HepG2 (cell line): ENCODE data around the gene SEZ6. TPM values are rescaled to one million over a fixed set of nuclear protein-coding genes. Genes with fewer than 3 reads are reported as not detected.

Source experiments
- FOSL2 ChIP-seq: sonication (generic); formaldehyde crosslinking; IDR thresholded peaks from 2 replicates; pipeline ENCODE4 v1.4.0; 2020; ENCODE audit warnings: missing genetic modification reagents
- IKZF4 ChIP-seq: sonication (generic); formaldehyde crosslinking; IDR thresholded peaks from 2 replicates; pipeline ENCODE4 v1.5.1; 2020; ENCODE audit warnings: borderline replicate concordance, mild to moderate bottlenecking, low read depth, missing genetic modification reagents; ENCODE audit errors: not compliant biosample characterization
- IRF2 ChIP-seq: IDR thresholded peaks from 2 replicates; pipeline ENCODE4 v1.6.1; 2018; ENCODE audit warnings: missing genetic modification reagents, missing compliant biosample characterization
- NR2F6 ChIP-seq, 2 experiments: IDR thresholded peaks; 2 replicates each; pipeline ENCODE4 v1.6.1; 2016; ENCODE audit warnings: antibody characterized with exemption in 1 of 2, mild to moderate bottlenecking in 1 of 2
- SCMH1 ChIP-seq: sonication (generic); formaldehyde crosslinking; IDR thresholded peaks from 2 replicates; pipeline ENCODE4 v1.9.0; 2021; ENCODE audit warnings: missing genetic modification reagents, mild to moderate bottlenecking, borderline replicate concordance
- TP53 ChIP-seq: sonication (generic); formaldehyde crosslinking; conservative IDR thresholded peaks from 2 replicates; pipeline ENCODE4 v1.4.0; 2020; ENCODE audit warnings: missing genetic modification reagents
- XRCC5 ChIP-seq: fragments of 200-400 bp; formaldehyde crosslinking; optimal IDR thresholded peaks from 2 replicates; pipeline ENCODE3; 2017; ENCODE audit warnings: mild to moderate bottlenecking, low read length
- ZBTB20 ChIP-seq: sonication (generic); formaldehyde crosslinking; IDR thresholded peaks from 2 replicates; pipeline ENCODE4 v1.8.1; 2023; ENCODE audit warnings: missing genetic modification reagents, low read depth, mild to moderate bottlenecking, borderline replicate concordance
- ZFP82 ChIP-seq: sonication (generic); formaldehyde crosslinking; IDR thresholded peaks from 2 replicates; pipeline ENCODE4 v1.5.1; 2020; ENCODE audit warnings: mild to moderate bottlenecking, missing genetic modification reagents, borderline replicate concordance
- ZNF550 ChIP-seq: sonication (generic); formaldehyde crosslinking; IDR thresholded peaks from 2 replicates; pipeline ENCODE4 v1.4.0; 2020; ENCODE audit warnings: mild to moderate bottlenecking, missing genetic modification reagents, borderline replicate concordance
- ZNF552 ChIP-seq: sonication (generic); formaldehyde crosslinking; IDR thresholded peaks from 2 replicates; pipeline ENCODE4 v1.9.0; 2022; ENCODE audit warnings: missing genetic modification reagents, mild to moderate bottlenecking, borderline replicate concordance
- ZNF614 ChIP-seq: IDR thresholded peaks from 2 replicates; pipeline ENCODE4 v1.6.1; 2018; ENCODE audit warnings: missing biosample characterization, missing genetic modification reagents, inconsistent platforms, borderline replicate concordance
- ZNF672 ChIP-seq: sonication (generic); formaldehyde crosslinking; IDR thresholded peaks from 2 replicates; pipeline ENCODE4 v1.8.1; 2022; ENCODE audit warnings: missing genetic modification reagents
- ZNF879 ChIP-seq: sonication (generic); formaldehyde crosslinking; IDR thresholded peaks from 2 replicates; pipeline ENCODE4 v1.8.1; 2023; ENCODE audit warnings: missing genetic modification reagents
- ZSCAN20 ChIP-seq: sonication (generic); formaldehyde crosslinking; IDR thresholded peaks from 2 replicates; pipeline ENCODE4 v1.4.0; 2020; ENCODE audit warnings: missing genetic modification reagents, mild to moderate bottlenecking, borderline replicate concordance
- polyA plus RNA-seq, 8 experiments: library from polyadenylated mRNA; depleted of rRNA in 3 of 8; stranded (reverse) in 7 of 8; unstranded in 1 of 8; fragments of >200 nt; fragmentation: Illumina TruSeq in 4 of 8; extraction: Trizol in 4 of 8; gene quantifications; 2 replicates each; pipeline versions ENCODE4 v1.2.1 to v1.2.3, GENCODE V29; 2011 to 2016; ENCODE audit warnings: low read depth in 4 of 8, missing spikeins in 1 of 8, mixed read lengths in 1 of 8; ENCODE audit not compliant: insufficient read depth in 1 of 8
- total RNA-seq, 5 experiments: library from RNA; depleted of rRNA; stranded (reverse); fragments of >200 nt; fragmentation: Illumina TruSeq; extraction: Trizol; gene quantifications; 2 replicates each; pipeline ENCODE4 v1.2.3, GENCODE V29; 2016; ENCODE audit warnings: low read depth in 1 of 5
- TF ChIP-seq, protein P1 (sequence below): sonication (generic); formaldehyde crosslinking; IDR thresholded peaks from 2 replicates; pipeline ENCODE4 v1.4.0; 2020; ENCODE audit warnings: mild to moderate bottlenecking, missing genetic modification reagents
- TF ChIP-seq, protein P2 (sequence below): IDR thresholded peaks from 2 replicates; pipeline ENCODE4 v1.6.1; 2016; ENCODE audit warnings: mild to moderate bottlenecking, missing biosample characterization, missing genetic modification reagents
- TF ChIP-seq, protein P3 (sequence below): sonication (generic); formaldehyde crosslinking; conservative IDR thresholded peaks from 2 replicates; pipeline ENCODE4 v1.4.0; 2020; ENCODE audit warnings: mild to moderate bottlenecking, missing genetic modification reagents, moderate library complexity
- TF ChIP-seq, protein P4 (sequence below): sonication (generic); IDR thresholded peaks from 2 replicates; pipeline ENCODE4 v1.6.1; 2016; ENCODE audit warnings: low read depth, borderline replicate concordance
- TF ChIP-seq, protein P5 (sequence below), 2 experiments: sonication (generic) in 1 of 2; formaldehyde crosslinking in 1 of 2; IDR thresholded peaks; 2 replicates each; pipeline versions ENCODE4 v1.4.0 to v1.6.1; 2018 to 2020; ENCODE audit warnings: missing genetic modification reagents in 2 of 2, borderline replicate concordance in 1 of 2, low read depth in 1 of 2, mild to moderate bottlenecking in 1 of 2, missing biosample characterization in 1 of 2

SEZ6 gene
- total and polyA plus RNA-seq, 2 of the 13 experiments (the other 11 are each of a cell fraction or from before 2014, with no cell fraction given), result not detected

DNA sequence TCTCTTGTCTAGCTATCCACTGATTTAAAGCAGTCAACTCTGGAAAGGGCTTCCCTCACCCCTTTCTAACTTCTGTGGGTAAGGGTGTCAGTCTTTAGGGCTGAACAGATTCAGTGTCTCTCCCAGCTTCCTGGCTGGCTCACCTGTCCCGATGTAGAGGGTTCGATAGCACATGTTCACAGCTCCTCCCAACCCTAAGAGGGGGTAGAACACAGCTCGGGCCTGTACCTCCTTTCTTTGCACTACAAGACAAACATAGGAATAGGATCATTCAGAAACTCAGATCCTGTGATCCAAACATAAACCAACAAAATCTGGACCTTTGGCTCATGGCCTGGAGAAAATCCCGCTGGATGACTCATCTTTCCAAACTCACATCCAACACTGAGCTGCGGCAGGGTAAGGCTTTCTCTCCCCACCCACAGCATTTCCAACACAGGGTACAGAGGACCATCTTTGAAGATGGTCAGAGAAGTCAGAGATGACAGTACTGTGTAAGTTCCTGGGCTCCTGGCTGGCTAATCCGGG, 97.1 kb downstream of the SEZ6 start (continued):
- TF ChIP-seq ZNF879 (CRISPR knock-in tag) (no peak), ZBTB20 (CRISPR knock-in tag) (0 out of 2 replicates have a peak, but pooled peaks have one; percentile 28), ZFP82 (no peak), SCMH1 (CRISPR knock-in tag) (no peak), ZSCAN20 (CRISPR knock-in tag) (no peak), XRCC5 (peak; percentile 28), ZNF614 (CRISPR knock-in tag) (0 out of 2 replicates have a peak, but pooled peaks have one; percentile 47), NR2F6 (IDR thresholded peaks at IDR 0.05) (no peak), NR2F6 (CRISPR knock-in tag; IDR thresholded peaks at IDR 0.05) (0 out of 2 replicates have a peak, but pooled peaks have one; percentile 22), ZNF550 (CRISPR knock-in tag) (no peak), TP53 (CRISPR knock-in tag) (no peak), IRF2 (no peak), FOSL2 (CRISPR knock-in tag) (peak; percentile 97), ZNF552 (no peak), IKZF4 (CRISPR knock-in tag) (no peak), ZNF672 (CRISPR knock-in tag) (no peak)
- TF ChIP-seq, protein P1, sequence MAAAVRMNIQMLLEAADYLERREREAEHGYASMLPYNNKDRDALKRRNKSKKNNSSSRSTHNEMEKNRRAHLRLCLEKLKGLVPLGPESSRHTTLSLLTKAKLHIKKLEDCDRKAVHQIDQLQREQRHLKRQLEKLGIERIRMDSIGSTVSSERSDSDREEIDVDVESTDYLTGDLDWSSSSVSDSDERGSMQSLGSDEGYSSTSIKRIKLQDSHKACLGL (CRISPR knock-in tag), result no peak
- TF ChIP-seq, protein P2, sequence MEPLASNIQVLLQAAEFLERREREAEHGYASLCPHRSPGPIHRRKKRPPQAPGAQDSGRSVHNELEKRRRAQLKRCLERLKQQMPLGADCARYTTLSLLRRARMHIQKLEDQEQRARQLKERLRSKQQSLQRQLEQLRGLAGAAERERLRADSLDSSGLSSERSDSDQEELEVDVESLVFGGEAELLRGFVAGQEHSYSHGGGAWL (CRISPR knock-in tag), result no peak
- TF ChIP-seq, protein P3, sequence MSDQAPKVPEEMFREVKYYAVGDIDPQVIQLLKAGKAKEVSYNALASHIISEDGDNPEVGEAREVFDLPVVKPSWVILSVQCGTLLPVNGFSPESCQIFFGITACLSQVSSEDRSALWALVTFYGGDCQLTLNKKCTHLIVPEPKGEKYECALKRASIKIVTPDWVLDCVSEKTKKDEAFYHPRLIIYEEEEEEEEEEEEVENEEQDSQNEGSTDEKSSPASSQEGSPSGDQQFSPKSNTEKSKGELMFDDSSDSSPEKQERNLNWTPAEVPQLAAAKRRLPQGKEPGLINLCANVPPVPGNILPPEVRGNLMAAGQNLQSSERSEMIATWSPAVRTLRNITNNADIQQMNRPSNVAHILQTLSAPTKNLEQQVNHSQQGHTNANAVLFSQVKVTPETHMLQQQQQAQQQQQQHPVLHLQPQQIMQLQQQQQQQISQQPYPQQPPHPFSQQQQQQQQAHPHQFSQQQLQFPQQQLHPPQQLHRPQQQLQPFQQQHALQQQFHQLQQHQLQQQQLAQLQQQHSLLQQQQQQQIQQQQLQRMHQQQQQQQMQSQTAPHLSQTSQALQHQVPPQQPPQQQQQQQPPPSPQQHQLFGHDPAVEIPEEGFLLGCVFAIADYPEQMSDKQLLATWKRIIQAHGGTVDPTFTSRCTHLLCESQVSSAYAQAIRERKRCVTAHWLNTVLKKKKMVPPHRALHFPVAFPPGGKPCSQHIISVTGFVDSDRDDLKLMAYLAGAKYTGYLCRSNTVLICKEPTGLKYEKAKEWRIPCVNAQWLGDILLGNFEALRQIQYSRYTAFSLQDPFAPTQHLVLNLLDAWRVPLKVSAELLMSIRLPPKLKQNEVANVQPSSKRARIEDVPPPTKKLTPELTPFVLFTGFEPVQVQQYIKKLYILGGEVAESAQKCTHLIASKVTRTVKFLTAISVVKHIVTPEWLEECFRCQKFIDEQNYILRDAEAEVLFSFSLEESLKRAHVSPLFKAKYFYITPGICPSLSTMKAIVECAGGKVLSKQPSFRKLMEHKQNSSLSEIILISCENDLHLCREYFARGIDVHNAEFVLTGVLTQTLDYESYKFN, result peak; percentile 45
- TF ChIP-seq, protein P4, sequence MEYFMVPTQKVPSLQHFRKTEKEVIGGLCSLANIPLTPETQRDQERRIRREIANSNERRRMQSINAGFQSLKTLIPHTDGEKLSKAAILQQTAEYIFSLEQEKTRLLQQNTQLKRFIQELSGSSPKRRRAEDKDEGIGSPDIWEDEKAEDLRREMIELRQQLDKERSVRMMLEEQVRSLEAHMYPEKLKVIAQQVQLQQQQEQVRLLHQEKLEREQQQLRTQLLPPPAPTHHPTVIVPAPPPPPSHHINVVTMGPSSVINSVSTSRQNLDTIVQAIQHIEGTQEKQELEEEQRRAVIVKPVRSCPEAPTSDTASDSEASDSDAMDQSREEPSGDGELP, result no peak
- TF ChIP-seq, protein P5, sequence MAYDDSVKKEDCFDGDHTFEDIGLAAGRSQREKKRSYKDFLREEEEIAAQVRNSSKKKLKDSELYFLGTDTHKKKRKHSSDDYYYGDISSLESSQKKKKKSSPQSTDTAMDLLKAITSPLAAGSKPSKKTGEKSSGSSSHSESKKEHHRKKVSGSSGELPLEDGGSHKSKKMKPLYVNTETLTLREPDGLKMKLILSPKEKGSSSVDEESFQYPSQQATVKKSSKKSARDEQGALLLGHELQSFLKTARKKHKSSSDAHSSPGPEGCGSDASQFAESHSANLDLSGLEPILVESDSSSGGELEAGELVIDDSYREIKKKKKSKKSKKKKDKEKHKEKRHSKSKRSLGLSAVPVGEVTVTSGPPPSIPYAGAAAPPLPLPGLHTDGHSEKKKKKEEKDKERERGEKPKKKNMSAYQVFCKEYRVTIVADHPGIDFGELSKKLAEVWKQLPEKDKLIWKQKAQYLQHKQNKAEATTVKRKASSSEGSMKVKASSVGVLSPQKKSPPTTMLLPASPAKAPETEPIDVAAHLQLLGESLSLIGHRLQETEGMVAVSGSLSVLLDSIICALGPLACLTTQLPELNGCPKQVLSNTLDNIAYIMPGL (CRISPR knock-in tag; IDR thresholded peaks at IDR 0.05; ENCODE audit: borderline replicate concordance in 1 of 2, low read depth in 1 of 2), result no peak; a peak in 1 of 4 replicates
